Posterior cingulate gyrus (tissue), 11 donors: Measurements from ENCODE around the gene DDB1.

Experiments
- DNase-seq, 10 donors: peaks; one replicate each; pipeline versions ENCODE4 v3.0.0 to v3.0.0-alpha.2; 2020 to 2021; ENCODE audit warnings: mixed read lengths in 3 of 10
- intact Hi-C: fragments of 100-400 bp; cut with DNase I; formaldehyde crosslinking; loops from one replicate; pipeline ENCODE4 v1.15.1; 2023

Gene DDB1

DNA sequence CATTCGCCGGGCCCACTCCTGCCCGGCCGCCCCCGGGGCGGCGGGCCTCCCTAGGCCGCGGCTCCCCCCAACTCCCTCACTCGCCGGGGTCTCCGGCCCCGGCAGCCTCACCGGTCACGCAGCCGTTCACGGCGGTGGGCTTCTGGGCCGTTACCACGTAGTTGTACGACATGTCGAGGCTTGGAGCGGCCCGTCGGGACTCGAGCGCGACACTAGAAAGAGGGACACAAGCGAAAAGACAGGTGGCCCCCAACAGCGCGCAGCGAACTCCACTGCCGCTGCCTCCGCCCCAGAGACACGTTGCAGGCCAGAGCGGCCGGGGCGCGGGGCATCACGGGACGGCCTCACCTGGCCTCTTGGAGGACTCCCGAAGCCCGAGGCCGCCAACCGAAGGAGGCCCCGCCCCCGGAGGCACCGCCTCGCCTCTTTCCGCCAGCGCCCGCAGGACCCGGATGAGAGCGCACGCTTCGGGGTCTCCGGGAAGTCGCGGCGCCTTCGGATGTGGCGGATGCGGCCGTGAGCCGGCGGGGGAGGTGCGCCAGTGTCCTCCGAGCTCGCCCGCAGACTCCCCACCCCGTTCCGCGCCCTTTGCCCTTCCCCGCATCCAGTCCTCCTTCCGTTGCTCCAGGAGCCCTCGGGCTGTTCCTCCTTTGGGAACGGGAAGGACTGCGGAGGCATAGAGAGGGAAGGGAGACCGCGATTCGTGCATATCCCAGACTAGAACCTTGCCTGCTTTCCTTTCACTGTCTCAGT is at the start of gene DDB1, which contains the start of gene TKFC:
Gene DDB1, minus strand, starts transcription at position 309 of the 753 bp plus-strand sequence. Its CDS starts 137 bp downstream, at position 172.
Gene TKFC, plus strand, starts transcription at position 432 of the 753 bp plus-strand sequence. CDS start 1,501 bp downstream, outside the sequence.
- peak; percentile 93 to 100 (median 96) for DNase-seq
- intact Hi-C loops: loop anchor here (1.0 to 10.0 kb wide), 2 partner anchors 28 to 102 kb away; partner anchors contain the start of genes CYB561A3 and SDHAF2

GRCh38 chr11:61380884-61381283 is 48.0 kb upstream of the DDB1 start:
- intact Hi-C loops: no loop called here
- no peak for DNase-seq

DNA sequence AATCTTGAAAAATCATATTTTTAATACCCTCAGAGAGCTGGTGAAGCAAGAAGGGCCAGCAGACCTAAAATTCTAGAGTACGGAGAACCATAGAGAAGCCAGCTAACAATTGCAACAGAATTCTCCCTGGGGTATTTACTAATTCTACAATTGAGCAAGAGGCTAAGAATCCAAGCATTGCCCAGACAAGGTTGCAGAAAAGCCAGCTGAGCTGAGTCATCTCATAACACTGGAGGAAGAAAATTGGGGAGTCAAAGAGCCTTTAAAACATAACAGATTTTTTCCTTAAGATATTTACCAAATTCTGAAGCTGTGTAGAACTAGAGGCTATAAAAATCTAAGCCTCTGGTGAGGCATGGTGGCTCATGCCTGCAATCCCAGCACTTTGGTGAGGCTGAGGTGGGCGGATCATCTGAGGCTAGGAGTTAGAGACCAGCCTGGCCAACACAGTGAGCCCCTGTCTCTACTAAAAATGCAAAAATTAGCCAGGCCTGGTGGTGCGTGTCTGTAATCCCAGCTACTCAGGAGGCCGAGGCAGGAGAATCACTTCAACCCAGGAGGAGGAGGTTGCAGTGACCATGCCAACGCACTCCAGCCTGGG is 45.9 kb upstream of the DDB1 start:
- no peak for DNase-seq
- intact Hi-C loops: no loop called here

GRCh38 chr11:61377461-61378160 is 44.7 kb upstream of the DDB1 start:
- DNase-seq: no peak
- intact Hi-C loops: no loop called here

GRCh38 chr11:61375761-61376108 is 42.8 kb upstream of the DDB1 start:
- intact Hi-C loops: no loop called here
- DNase-seq: no peak

DNA sequence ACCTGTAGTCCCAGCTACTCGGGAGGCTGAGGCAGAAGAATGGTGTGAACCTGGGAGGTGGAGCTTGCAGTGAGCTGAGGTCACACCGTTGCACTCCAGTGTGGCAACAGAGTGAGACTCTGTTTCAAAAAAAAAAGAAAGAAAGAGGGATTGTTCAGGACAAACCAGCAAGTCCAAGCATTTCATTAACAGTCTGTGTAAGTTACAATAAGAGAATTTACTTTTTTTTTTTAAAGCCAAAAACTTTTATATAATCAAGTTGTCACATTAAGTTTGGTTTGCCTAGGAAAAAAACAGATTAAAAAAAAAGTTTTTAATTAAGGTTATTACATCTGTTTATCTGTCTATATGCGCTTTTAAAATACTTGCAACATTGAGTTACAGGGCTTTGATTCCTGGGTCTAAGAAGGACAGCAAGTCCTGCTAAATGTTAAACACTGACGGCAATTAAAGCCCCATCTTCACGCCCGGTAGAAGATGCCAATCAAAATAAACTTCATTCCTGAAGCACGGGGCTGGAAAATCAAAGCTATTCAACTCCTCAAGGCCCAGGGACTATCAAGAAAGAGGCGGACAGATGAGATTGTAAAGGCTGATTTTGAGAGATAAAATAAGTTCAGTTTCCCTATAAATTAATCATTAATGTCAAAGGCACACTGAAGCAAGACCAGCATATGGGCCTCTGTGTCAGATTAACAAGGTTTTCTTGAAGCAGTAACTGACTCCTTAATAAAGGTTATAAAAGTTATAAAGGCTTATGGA is 39.9 kb upstream of the DDB1 start:
- no peak for DNase-seq
- intact Hi-C loops: no loop called here

DNA sequence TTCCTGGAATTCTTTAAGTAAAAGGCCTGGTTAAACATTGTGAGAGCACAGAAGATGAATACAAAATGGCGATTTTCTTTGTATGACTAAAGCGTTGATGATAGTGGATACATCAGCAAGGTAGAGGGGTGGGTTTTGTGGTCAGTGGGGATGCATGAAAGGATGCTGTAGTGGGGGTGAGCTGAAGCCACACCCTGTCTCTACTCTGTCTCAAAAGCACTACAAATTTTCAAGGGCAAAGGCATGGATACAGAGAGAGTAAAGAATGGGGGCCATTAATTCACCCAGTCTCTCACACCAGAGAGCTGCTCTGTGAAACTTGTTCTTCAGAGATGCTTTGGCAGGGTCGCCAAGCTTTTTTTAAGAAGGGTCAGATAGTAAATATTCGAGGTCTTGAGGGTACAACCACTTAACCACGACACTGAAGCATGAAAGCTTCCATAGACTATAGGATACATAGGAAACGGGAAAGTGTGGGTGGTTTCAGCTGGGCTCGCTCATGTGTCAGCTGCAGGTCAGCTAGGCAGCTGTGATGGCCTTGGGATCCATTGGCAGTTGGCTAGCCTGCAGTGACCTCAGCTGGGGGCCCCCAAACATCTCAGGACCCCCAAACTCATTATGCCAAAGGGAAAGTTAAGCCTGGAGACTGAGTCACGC is 37.6 kb upstream of the DDB1 start:
- intact Hi-C loops: no loop called here
- no peak for DNase-seq

- DNase-seq: no peak
- intact Hi-C loops: no loop called here
Measured at GRCh38 chr11:61369372-61370348, 36.8 kb upstream of the DDB1 start.

GRCh38 chr11:61368646-61369045 is 35.7 kb upstream of the DDB1 start:
- intact Hi-C loops: no loop called here
- DNase-seq: no peak

DNA sequence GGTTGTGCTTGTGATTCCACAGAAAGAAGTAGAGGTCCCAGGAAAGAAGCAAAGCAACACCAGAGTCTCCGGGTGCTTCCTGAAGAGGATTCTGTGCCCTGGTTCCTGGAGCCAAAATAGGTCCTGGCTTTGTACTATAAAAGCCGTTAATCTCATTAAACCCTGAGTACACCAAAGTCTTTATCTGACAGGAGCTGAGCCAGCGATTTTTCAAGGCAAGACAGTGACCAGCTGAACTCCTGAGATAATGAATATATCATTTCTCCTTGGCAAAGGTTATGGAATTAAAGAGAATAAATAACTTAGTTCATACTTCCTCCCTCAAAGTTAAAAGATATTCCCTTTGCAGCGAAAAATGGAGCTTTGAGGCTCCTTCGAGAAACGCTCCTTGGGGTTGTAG is 34.5 kb upstream of the DDB1 start:
- intact Hi-C loops: no loop called here
- no peak for DNase-seq

- peak in 1 of 10 donors; percentile 4 for DNase-seq
- intact Hi-C loops: no loop called here
Measured at GRCh38 chr11:61364012-61364675, 31.2 kb upstream of the DDB1 start.

DNA sequence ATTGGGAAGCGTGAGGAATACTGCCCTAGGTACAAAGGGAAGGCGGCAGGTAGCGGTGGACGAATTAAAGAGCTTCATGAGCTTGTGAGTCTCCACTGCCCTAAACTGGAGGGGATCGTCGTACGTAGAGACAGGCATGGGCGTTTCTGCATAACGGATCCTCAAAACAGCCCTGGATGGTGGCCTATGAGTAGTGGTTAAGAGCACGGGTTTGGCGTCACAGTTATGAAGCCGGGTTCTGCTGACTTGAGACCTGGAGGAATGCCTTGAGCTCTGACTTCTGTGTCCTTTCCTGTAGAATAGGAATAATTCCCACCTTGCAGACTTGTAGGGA is 29.6 kb upstream of the DDB1 start:
- DNase-seq: peak in 1 of 10 donors; percentile 43
- intact Hi-C loops: no loop called here

DNA sequence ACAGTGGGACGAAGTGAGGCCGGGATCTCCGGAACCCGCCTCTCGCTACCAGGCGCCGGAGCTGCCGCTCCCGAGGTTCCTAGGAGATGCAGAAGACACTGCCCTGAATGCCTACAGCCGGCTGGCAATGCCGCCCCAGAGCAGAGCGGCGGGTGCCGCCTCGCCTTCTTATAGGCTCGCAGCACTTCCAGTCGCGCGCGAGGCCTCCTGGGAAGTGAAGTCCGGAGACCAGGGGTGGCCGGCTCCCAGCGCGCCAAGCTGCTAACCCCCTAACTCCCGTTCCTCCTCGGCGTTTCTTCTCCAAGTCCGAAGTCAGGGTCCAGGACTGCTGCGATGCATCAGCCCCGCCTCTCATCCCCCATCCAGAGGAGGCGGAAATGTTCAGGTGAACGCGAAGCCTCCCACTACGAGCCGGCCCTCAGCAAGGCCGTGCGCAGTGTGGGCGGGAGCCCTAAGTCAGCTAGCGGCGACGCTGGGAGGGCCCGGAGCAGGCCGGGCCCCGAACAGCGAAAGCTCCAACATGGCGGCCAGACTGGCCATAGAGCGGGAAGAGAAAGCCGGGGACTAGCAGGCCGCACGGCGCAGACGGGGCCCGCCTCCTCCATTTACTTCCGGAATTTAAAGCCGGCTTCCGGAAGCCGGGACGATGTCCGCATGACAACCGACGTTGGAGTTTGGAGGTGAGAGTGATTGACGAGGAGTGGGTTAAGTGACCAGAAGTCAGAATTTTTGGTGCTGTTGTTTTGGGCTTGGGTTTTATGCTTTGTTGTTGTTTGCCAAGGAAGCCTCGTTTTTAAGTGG is 29.0 kb upstream of the DDB1 start, which contains the start of the genes CYB561A3 and TMEM138:
Gene CYB561A3, minus strand, starts transcription at position 142 of the 801 bp plus-strand sequence. CDS start 5,169 bp downstream, outside the sequence.
Gene TMEM138, plus strand, starts transcription at position 634 of the 801 bp plus-strand sequence. CDS start 2,017 bp downstream, outside the sequence.
- DNase-seq: peak; percentile 89 to 99 (median 94)
- intact Hi-C loops: loop anchor here (1.0 kb wide), 1 partner anchor 29 kb away; the partner anchor contains the start of genes DDB1 and TKFC

- intact Hi-C loops: loop anchor here (1.0 kb wide), 1 partner anchor 28 kb away; the partner anchor contains the start of genes DDB1 and TKFC
- DNase-seq: peak in 1 of 10 donors; percentile 56
Measured at GRCh38 chr11:61361237-61361740, 28.4 kb upstream of the DDB1 start.

GRCh38 chr11:61359516-61359915 is 26.6 kb upstream of the DDB1 start:
- intact Hi-C loops: no loop called here
- DNase-seq: peak in 1 of 10 donors; percentile 37

DNA sequence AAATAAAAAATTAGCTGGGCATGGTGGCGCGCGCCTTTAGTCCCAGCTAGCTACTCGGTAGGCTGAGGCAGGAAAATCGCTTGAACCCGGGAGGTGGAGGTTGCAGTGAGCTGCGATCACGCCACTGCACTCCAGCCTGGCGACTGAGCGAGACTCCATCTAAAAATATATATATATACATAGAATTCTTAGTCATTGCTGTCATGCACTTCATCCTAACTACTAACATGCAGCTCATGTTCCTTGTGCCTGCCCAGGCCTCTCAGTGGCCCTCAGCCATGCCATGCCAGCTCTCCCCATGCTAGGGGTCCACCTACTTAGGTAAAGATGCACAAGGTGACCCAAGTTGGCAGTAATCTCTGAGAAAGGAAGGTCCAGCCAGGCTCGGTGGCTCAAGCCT is 25.7 kb upstream of the DDB1 start:
- DNase-seq: peak in 2 of 10 donors; percentile 59 to 67
- intact Hi-C loops: no loop called here

DNA sequence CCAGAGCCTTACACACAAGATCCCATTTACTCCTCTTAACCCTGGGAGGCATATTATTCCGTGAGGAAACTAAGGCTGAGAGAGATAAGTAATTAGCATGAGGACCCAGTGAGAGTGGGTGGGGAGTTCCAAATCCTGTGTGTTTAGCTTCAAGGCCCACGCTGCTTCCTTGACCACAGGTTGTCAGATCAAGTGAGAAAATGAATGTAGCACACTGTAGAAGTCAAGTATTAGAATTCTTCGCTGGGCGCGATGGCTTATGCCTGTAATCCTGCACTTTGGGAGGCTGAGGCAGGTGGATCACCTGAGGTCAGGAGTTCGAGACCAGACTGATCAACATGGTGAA is 25.0 kb upstream of the DDB1 start:
- DNase-seq: peak in 2 of 10 donors; percentile 37 to 39
- intact Hi-C loops: no loop called here
